HG03045 (cell line): ENCODE measurements around the gene CKMT2.

Experiments
- ATAC-seq: cut with Tn5 transposase; IDR thresholded peaks from one replicate; pipeline ENCODE4 v1.9.1; 2021; ENCODE audit warnings: mild to moderate bottlenecking, moderate library complexity; ENCODE audit not compliant: unreplicated experiment

The CKMT2 gene

GRCh38 chr5:81214848-81215247 is 18.3 kb upstream of the CKMT2 start:
- no peak for ATAC-seq

DNA sequence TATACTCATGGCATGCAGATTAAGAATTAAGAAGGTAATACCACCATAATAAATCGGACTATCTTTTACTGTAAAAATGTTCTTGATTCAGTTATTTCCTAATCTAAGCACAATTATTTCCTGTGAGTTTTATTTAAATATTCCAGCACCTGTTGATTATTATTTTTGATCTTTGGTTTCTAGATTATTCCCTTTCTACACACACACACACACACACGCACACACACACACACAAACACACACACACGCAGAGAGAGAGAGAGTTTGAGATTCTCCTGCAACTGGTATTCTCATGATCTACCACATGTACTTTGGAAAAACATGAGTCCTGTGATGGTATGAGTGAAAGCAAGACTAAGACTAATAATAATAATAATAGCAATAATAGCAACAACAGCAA is 17.0 kb upstream of the CKMT2 start:
- ATAC-seq = no peak

DNA sequence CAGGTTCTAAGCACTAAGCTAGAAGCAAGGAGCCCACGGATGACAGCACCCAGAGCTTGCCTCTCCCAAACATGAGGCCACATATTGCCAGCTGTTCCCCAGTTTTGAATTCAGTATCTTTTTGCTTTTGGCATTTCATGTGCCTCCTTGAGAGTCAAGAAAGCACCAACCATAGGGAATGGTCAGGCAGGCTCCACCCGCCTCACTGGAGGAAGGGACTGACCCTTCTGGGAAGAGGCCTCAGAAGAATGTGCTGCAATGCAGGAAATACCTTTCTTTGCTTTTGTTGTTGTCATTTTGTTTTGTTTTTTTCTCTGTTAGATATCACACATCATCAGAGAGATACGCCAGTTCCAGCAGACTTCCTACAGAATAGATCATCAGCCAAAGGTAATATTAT is 13.7 kb upstream of the CKMT2 start:
- no peak for ATAC-seq

- no peak for ATAC-seq
Observed at GRCh38 chr5:81222285-81222684, 10.8 kb upstream of the CKMT2 start.

- ATAC-seq = no peak
Observed at GRCh38 chr5:81225463-81225862, 7.7 kb upstream of the CKMT2 start.

GRCh38 chr5:81226286-81226685 is 6.8 kb upstream of the CKMT2 start:
- no peak for ATAC-seq

DNA sequence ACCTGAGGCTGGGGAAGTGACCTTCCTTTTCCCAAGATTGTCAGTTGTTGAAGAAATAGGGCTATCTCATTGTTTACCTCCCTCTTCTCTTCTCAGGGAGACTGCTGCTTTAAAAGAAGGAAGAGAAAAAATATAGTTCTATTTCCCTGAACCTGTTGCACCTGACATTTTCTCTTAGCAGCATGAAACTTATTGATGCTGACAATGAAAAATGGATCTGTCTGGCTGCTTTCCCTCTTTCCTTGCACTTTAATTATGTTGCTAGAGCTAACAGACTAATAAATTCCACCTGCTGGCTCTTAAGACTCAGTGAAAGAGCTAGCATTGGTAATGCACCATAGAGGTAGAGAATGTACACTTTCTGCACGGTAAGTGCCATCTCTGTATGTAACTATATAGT is 6.2 kb upstream of the CKMT2 start:
- no peak for ATAC-seq

GRCh38 chr5:81228084-81228483 is 5.0 kb upstream of the CKMT2 start:
- ATAC-seq = no peak

GRCh38 chr5:81230416-81230815 is 2.7 kb upstream of the CKMT2 start:
- no peak for ATAC-seq

- ATAC-seq = no peak
Observed at GRCh38 chr5:81232464-81233079, 550 bp upstream of the CKMT2 start.

GRCh38 chr5:81234299-81234698 is 1.2 kb downstream of the CKMT2 start:
- ATAC-seq = no peak

DNA sequence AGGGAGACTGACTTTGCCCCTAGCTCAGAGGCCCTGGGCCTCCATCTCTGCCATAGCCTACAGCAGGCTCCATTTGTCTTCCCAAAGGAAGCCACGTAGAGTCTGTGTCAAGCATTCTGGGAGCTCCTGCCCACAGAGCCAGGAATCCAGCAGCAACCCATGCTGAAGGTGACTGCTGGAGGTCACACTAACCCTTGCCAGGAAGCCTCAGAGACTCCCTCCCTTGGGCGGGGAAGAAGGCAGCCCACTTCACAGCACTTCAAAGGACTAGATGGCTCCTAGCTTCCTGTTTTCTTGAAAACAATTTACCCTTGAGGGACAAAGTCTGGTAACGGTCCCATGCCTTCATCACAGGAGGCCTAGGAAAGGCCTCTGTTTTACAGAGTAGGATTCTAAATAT is 1.7 kb downstream of the CKMT2 start:
- ATAC-seq = no peak

- ATAC-seq = no peak
Observed at GRCh38 chr5:81235287-81236072, 2.4 kb downstream of the CKMT2 start.

DNA sequence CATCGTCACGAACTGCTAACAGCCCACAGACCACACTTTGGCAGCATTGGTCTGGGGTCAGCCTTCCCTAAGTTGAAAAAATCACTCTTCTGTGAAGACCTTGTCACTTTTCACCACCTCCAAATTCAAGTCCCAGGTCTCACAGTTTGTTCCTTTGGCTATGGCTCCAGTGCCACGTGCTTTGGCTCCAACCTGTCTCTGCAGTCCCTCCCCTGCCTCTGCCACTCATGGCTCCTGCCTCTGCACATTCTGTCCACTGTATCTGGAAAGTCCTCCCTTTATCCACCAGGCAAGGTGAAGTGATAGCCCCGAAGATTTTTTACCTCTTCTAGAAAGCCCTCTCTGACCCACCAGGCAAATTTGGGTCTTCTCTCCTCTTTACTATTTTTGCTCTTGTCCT is 5.3 kb downstream of the CKMT2 start:
- ATAC-seq = no peak

GRCh38 chr5:81239613-81240012 is 6.5 kb downstream of the CKMT2 start:
- no peak for ATAC-seq

DNA sequence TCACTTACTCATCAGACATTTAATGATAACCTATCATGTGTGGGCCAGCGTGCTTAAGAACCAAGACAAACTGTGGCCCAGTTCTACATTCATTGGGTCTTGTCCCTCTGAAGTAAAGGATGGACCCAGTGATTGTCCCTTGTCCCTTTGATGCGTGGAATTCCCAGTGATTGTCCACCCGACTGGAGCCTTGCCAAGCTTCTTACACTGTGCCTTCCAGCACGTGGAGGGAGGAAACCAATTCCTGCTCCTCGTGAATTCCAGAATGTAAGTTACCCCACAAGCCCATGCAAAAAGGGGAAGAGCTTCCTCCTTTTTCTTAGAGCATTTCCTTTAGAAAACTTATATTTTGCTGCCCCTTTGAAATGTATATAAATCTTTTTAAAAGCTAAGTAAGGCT is 7.9 kb downstream of the CKMT2 start:
- no peak for ATAC-seq

DNA sequence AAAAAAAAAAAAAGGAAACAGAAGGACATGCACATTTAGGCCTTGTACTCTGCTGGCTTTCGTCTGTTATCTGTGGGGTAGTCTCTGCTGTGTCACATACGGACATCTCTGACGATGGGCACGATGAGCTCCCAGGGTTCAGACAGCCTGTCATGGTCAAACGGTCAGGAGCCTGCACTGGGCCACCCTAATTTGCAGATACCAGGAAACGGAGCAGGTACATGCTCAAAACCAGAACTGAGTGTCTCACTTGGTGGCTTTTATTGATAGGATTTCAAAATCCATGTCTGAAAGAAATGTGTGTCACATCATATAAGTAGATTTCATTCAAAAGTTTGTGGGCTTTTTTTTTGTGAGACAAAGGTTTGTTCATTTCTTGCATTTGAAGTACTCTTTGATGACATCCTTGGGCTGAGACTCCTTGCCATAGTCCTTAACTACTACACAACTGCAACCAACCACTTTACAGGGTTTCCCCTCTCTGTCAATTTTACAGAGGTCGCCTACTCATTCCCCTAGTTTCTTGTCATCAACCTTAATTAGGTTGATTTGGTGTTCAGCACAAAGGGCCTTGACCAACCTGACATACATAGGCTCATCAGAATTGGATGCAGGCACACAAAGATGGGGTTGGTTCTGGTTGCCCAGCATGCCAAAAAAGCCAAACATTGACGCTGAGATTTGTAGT is 9.0 kb downstream of the CKMT2 start:
- ATAC-seq = no peak

- ATAC-seq = no peak
Observed at GRCh38 chr5:81242906-81243436, 9.8 kb downstream of the CKMT2 start.

DNA sequence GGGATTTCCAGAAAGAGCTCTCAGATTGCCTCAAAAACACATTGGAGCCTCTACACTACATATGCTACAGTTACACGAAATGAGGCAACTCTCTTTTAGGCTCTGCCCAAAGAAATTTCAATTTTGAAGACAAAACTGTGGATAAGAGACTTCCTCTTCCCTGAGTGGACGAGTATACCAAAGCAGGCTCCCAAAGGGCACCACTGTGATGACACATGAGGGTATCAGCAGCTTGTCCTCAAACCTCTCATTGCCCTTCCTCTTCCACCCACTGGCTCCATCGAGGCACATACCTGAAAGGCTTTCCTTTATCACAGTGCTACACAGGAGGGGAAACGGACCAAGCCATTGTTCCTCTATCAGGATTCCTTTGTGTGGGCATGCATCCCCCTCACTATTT is 11.3 kb downstream of the CKMT2 start:
- no peak for ATAC-seq

- ATAC-seq = no peak
Observed at GRCh38 chr5:81245871-81246235, 12.7 kb downstream of the CKMT2 start.

DNA sequence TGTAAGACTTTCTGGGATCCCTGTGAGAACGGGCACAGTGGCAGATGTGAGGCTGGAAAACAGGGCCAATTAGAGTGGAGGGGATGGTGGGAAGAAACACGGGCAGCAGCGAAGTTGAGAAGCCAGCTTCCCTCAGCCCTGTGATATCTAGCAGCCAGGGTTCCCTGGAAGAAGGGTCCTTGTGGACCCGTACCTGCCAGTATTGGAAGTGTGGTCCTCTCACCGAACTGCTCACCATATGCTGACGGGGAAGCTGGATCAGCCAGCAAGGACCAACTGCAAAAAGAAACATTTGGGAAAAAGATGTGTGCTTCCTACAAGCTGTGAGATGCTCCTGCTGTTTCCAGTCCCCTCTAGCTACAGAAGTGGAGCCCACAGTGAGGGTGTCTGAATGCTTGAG is 13.6 kb downstream of the CKMT2 start:
- no peak for ATAC-seq

- no peak for ATAC-seq
Observed at GRCh38 chr5:81247441-81247972, 14.4 kb downstream of the CKMT2 start.
